Esophagus muscularis mucosa (tissue), 3 donors: ENCODE measurements around the gene GALR3.

Experiments
- POLR2A ChIP-seq: fragments of 450-650 bp; IDR thresholded peaks from one replicate; pipeline ENCODE4 v1.6.1; 2017; ENCODE audit warnings: antibody characterized with exemption, moderate library complexity, mild to moderate bottlenecking, low read depth
- POLR2AphosphoS5 ChIP-seq, 2 donors: sonication (generic); formaldehyde crosslinking; IDR thresholded peaks; one replicate each; pipeline ENCODE4 v1.6.1; 2017; ENCODE audit warnings: antibody characterized with exemption in 2 of 2
- TF ChIP-seq, protein P1 (sequence below), 3 experiments: fragments of 200-600 bp in 2 of 3; fragments of 450-650 bp in 1 of 3; sonication (generic) in 2 of 3; IDR thresholded peaks; one replicate each; pipeline ENCODE4 v1.5.1; 2017 to 2019; ENCODE audit warnings: antibody characterized with exemption in 3 of 3, mild to moderate bottlenecking in 2 of 3, moderate library complexity in 1 of 3

DNA sequence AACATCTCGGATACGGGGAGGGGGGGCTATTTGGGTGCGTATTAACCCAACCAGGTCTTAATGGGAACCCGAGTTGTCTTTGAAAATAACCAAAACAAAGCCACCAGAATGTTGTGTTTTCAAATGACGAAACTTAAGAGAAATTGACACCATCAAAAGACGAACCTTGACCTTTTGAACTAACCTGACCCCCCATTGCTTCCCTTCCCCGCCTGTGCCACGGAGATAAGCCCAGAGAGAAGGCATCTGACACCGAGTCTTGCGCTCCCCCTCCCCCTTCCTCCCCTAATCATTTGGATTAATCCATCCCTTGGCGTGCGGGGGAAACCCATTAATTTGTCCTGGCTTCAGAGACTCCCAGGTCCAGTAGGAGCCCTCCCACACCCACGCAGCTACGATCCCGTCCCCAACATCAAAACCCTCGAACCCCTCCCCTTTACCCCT is 20.0 kb upstream of the GALR3 start:
- TF ChIP-seq POLR2A (no peak), POLR2AphosphoS5 (IDR thresholded peaks at IDR 0.05) (no peak)
- TF ChIP-seq, protein P1, sequence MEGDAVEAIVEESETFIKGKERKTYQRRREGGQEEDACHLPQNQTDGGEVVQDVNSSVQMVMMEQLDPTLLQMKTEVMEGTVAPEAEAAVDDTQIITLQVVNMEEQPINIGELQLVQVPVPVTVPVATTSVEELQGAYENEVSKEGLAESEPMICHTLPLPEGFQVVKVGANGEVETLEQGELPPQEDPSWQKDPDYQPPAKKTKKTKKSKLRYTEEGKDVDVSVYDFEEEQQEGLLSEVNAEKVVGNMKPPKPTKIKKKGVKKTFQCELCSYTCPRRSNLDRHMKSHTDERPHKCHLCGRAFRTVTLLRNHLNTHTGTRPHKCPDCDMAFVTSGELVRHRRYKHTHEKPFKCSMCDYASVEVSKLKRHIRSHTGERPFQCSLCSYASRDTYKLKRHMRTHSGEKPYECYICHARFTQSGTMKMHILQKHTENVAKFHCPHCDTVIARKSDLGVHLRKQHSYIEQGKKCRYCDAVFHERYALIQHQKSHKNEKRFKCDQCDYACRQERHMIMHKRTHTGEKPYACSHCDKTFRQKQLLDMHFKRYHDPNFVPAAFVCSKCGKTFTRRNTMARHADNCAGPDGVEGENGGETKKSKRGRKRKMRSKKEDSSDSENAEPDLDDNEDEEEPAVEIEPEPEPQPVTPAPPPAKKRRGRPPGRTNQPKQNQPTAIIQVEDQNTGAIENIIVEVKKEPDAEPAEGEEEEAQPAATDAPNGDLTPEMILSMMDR (IDR thresholded peaks at IDR 0.05): no peak
